NCI-H146 (cell line): ENCODE results near the gene IGF1R.
"Not testable (repeated sequence)": the region's sequence is repeated elsewhere in the genome, so short reads cannot be mapped to it uniquely, and the experiment has no call there.

ENCODE experiments used
- DNase-seq: peaks from one replicate; lab custom pipeline; 2025; lab: John Stamatoyannopoulos, UW

Gene IGF1R

DNA sequence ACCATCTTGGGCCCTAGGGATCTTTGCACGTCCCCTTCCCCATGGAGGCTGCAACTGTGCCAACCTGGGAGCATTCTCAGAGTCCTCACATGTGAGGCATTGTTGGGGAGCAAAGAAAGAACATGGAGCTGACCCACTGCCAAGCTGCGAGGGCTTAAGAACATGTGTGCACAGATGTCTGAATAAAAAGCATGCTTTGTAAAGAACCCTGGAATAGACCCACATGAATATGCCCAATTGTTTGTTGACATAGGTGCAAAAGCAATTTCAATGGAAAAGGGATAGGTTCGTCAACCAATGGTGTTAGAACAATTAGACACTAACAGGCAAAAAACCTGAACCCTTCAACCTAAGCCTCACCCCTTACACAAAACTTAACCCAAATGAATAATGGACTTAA, 349.9 kb downstream of the IGF1R start:
- no peak for DNase-seq

DNA sequence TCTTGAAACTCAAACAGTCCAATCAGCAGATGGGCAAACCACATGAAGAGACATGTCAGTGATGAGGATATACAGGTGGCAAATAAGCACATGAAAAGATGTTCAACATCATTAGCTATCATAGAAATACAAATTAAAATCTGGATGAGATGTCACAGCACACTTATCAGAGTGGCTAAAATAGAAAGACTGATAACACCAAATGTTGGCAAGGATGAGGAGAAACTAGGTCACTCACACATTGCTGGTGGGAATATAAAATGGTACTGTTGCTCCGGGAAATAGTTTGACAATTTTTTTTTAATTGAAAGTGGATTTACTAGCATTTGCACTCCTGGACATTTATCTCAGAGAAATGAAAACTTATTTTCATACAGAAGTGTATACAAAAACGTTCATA, 350.9 kb downstream of the IGF1R start:
- no peak for DNase-seq

DNA sequence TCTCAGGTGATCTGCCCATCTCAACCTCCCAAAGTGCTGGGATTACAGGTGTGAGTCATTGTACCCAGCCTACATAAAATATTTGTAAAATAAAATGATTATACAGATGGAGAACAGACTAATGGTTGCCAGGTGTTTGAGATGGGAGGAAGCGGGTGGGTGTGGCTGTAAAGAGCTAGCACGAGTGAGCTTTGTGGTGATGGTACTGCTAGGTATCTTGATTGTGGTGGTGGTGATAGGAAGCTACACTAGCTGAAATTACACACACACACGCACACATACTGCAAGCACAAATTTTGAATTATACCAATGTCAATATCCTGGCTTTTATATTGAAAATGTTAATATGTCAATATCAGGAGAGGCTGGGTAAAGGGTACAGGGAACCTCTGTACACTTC, 353.9 kb downstream of the IGF1R start:
- DNase-seq = no peak

DNA sequence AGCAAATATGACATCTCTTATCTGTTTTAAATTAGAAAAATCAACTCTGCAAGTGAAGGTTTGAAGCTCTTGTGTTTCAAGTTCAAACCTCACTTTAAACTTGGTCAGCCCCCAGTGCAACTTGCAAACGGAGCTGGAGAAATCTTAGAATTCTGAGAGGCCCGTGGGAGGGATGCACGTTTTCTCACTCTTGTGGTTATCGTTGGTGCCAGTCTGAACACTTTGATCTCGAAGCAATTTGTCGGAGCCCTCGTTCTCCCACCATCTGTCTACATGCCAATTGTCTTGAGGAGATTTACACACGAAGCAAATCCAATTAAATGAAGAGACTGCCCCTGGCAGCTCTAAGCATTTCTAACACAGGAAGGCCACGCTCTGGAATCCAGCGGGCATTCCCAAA, 355.0 kb downstream of the IGF1R start:
- not testable (repeated sequence) for DNase-seq

DNA sequence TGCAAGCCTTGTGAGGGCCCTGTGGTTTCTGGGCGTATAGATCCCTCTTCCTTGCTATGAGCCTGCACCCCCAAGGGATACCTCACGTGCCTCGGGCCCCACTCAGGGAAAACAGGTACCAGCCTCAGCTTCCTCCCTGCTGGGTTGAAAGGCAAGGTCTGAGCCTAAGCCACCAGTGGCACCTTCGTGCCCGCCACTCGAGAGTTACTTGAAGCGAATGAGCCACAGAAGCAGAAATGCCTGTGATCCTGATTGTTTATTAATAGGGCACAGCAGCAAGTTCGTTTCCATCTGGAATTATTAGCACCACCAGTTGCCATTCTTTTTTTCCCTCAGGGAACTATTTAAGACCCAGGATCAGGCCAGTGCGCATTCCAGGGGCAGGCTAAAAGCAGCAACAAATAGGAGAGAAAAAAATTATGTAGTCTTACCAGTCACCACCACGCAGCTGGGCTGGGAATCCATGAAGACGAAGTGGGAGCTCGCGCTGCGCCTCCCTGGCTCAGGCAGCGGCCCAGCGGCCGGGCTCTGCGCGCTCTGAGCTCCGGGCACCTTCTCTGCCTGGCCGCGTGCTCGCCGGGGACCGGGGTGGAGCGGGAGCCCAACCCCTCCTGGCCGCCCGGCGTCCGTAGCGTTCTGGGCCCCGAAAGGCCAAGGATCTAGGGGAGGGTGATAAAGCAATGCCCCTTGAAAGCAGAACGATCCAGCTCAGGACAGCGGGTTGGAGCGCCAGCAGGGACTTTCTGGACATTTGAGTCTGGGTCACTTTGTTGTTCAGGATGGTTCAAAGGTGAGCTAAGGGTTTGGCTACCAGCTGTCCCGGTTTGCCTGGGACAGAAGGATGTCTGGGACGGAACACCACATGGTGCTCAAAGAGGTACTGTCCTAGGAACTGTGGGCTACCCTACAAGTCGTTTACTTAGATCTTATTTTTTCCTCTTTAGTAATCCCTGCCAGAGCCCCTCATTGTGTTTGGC, 356.9 kb downstream of the IGF1R start:
- DNase-seq = not testable (repeated sequence)

DNA sequence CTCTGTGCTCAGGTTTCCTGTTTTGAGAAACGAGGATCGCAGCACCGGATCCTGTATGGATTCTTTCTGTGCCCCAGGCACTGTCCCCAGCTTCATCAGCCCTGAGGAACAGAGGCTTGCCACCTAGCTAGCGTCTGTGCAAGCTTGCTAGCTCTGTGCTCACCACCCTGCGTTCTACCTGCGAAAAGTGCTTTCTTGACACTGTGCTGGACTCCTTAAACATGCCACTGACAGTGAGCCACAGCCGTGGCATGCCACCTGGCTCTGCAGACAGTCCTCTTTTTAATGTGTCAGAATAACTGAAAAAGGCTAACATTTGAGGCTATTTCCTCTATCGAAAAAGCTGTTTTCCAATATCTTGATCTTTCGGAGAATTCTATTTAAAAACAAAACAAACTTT, 357.8 kb downstream of the IGF1R start:
- DNase-seq = no peak

DNA sequence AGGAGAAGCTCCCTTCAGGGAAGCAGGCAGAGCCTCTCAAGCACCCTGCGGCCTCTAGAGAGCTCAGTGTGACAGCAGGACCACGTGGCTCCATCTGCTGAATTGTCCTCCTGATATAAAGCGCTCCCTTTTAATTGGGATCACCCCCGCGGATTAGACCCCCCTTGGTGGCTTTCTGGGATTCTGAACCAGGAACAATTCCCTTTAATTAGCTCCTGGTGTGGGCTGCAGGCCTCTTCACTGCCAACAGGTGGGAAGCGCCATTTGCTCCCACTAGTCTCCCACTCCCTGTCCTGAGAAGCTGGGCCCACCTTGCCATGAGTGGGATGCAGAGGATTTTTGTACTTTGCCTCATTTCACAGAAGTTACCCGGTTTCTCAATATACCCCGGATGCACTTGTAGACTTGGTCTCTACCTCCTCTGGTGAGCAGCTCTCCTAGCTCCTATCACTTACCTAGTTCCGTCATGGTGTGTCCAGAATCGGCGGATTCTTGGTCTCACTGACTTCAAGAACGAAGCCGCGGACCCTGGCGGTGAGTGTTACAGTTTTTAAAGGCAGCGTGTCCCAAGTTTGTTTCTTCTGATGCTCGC, 358.7 kb downstream of the IGF1R start:
- DNase-seq = no peak

DNA sequence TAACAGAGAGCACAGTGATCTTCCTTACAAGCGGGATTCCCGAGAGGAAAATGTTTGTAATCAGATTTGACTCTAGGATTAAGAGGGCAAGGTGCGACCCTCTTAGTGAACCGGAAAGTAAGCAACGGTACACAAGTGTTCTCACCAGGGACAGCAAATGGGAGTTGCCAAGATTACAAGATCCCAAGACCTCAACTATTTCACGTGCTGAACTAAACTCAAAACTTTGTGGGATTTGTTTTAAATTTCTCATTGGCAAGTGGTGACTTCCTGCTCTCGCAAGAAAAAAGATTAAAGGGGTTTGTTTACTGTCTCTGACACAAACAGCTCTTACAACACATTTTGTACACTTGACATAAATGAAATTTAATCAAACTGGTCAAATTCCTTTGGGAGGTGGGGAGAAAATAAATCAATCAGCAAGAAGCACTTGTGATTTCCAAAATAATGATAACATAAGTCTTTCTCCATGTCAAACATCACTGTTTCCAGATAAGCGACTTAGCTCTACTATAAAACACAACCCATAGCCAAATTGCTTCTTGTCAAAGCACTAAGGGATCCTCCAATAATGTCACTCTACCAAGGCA, 361.5 kb downstream of the IGF1R start:
- DNase-seq = no peak

DNA sequence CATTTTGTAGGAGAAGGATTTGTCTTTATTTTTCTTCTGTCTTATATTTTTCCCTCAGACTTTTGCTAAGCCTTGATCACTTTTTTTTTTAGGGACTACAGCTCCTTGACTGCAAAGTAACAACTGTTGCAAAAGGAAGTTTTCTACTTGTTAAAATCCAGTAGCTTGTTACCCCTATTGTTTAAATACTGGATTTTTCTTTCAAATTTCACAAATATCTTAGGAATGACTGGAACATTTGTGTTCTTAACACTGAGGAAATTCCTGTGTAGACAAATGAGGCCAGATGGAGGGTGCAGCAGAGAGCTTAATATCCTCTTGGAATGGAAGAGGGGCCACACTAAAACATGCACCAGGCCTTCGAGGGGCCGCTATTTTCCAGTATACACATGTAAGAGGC, 362.4 kb downstream of the IGF1R start:
- no peak for DNase-seq
